HCT116 (cell line): Measurements from ENCODE around the gene SMIM11.

Experiments used
- CTCF ChIP-seq, 3 experiments: fragments of 200-600 bp in 1 of 3; sonication (generic) in 1 of 3; IDR thresholded peaks in 2 of 3; conservative IDR thresholded peaks in 1 of 3; 2 replicates each; pipeline ENCODE4 v1.5.1; 2012 to 2017; ENCODE audit warnings: low read depth in 2 of 3, low read length in 2 of 3, antibody characterized with exemption in 1 of 3, borderline replicate concordance in 1 of 3, control low read depth in 1 of 3, mild to moderate bottlenecking in 1 of 3, mixed read lengths in 1 of 3, mixed run types in 1 of 3, moderate library complexity in 1 of 3; ENCODE audit not compliant: insufficient read depth in 1 of 3
- EGR1 ChIP-seq: IDR thresholded peaks from 2 replicates; pipeline ENCODE4 v1.6.1; 2012; ENCODE audit warnings: low read depth
- EZH2 ChIP-seq: fragments of 200-600 bp; sonication (generic); IDR thresholded peaks from 2 replicates; pipeline ENCODE4 v1.6.1; 2017; ENCODE audit warnings: antibody characterized with exemption, mixed run types
- POLR2A ChIP-seq: IDR thresholded peaks from 2 replicates; pipeline ENCODE4 v1.7.0; 2011; ENCODE audit warnings: borderline replicate concordance; ENCODE audit not compliant: insufficient read depth, insufficient read length; ENCODE audit errors: extremely low read depth
- POLR2AphosphoS5 ChIP-seq: IDR thresholded peaks from 2 replicates; pipeline ENCODE4 v1.6.1; 2011; ENCODE audit warnings: mild to moderate bottlenecking, low read depth, low read length, moderate library complexity
- SP1 ChIP-seq: IDR thresholded peaks from 2 replicates; pipeline ENCODE4 v1.6.1; 2012; ENCODE audit warnings: low read depth
- YY1 ChIP-seq: IDR thresholded peaks from 2 replicates; pipeline ENCODE4 v1.6.1; 2011; ENCODE audit warnings: low read length, low read depth, moderate library complexity, mild to moderate bottlenecking; ENCODE audit not compliant: insufficient replicate concordance; ENCODE audit errors: extremely low read depth
- ZFX ChIP-seq: fragments of 450-650 bp; IDR thresholded peaks from 2 replicates; pipeline ENCODE4 v1.6.1; 2017

- TF ChIP-seq CTCF (IDR thresholded peaks at IDR 0.05 in 2 of 3, conservative IDR thresholded peaks at IDR 0.05 in 1 of 3; ENCODE audit: borderline replicate concordance in 1 of 3, insufficient read depth in 1 of 3, low read depth in 2 of 3, low read length in 2 of 3) (no peak), EGR1 (no peak), SP1 (no peak), EZH2 (no peak), ZFX (no peak), POLR2AphosphoS5 (no peak), POLR2A (no peak), YY1 (no peak)
These were observed 22.1 kb upstream of the SMIM11 start for GRCh38 chr21:34353182-34353581.
